Ovary (tissue), 9 donors: Measurements from ENCODE around the gene PLEKHH3. TPM values are rescaled to one million over a fixed set of nuclear protein-coding genes. Genes with fewer than 3 reads are reported as not detected.
"Not testable (repeated sequence)": the region's sequence is repeated elsewhere in the genome, so short reads cannot be mapped to it uniquely, and the experiment has no call there.

Experiments used
- DNase-seq, 5 donors: peaks; one replicate each; pipeline ENCODE4 v3.0.0-alpha.2; 2019 to 2020
- H3K27ac ChIP-seq, 2 donors: fragments of 200-600 bp; one replicate each; pipeline versions ENCODE4 v1.5.1 to v1.8.0; 2019 to 2022
- H3K27me3 ChIP-seq: fragments of 200-600 bp; one replicate; pipeline ENCODE4 v1.8.0; 2022
- H3K36me3 ChIP-seq: fragments of 200-600 bp; sonication (generic); one replicate; pipeline ENCODE4 v1.5.1; 2019
- H3K4me1 ChIP-seq: one replicate; pipeline ENCODE4 v1.8.1; 2013; ENCODE audit warnings: mild to moderate bottlenecking, moderate library complexity; ENCODE audit not compliant: insufficient read depth
- H3K4me3 ChIP-seq: fragments of 200-600 bp; sonication (generic); one replicate; pipeline ENCODE4 v1.5.1; 2017
- H3K9me3 ChIP-seq, 2 donors: fragments of 200-600 bp in 1 of 2; sonication (generic) in 1 of 2; one replicate each; pipeline versions ENCODE4 v1.5.1 to v1.8.1; 2013 to 2019; ENCODE audit warnings: mild to moderate bottlenecking in 1 of 2, moderate library complexity in 1 of 2
- EP300 ChIP-seq: sonication (generic); formaldehyde crosslinking; IDR thresholded peaks from one replicate; pipeline ENCODE4 v1.6.1; 2017; ENCODE audit warnings: antibody characterized with exemption
- POLR2A ChIP-seq: fragments of 450-650 bp; IDR thresholded peaks from one replicate; pipeline ENCODE4 v1.6.1; 2017; ENCODE audit warnings: antibody characterized with exemption, mild to moderate bottlenecking, moderate library complexity
- WGBS, 3 donors: extraction: QIAGEN DNeasy Blood & Tissue Kit in 1 of 3; methylation state at CpG; one replicate each; pipeline versions ENCODE4 v1.1.5 to v1.1.7; 2013 to 2017; 5-methylcytosine and 5-hydroxymethylcytosine counted together
- intact Hi-C, 4 donors: fragments of 100-400 bp; cut with DNase I; formaldehyde crosslinking; loops; one replicate each; pipeline versions ENCODE4 v1.11.0 to v1.15.1; 2022 to 2023
- polyA plus RNA-seq, 2 donors: library from polyadenylated mRNA; stranded (reverse); fragments of 200-250 nt in 1 of 2; fragments of 350-450 nt in 1 of 2; fragmentation: Illumina TruSeq in 1 of 2; extraction: RNeasy Lipid Tissue Mini Kit (QIAGEN cat#74804) in 1 of 2; gene quantifications; one replicate each; pipeline ENCODE4 v1.2.3, GENCODE V29; 2013 to 2014
- total RNA-seq, 7 donors: library from RNA; depleted of rRNA in 2 of 7; stranded (reverse); fragments of >200 nt in 2 of 7; fragmentation: NEBNext Ultra II Directional in 3 of 7; extraction: Animal tissue kit (Norgen Biotek cat#: 25700) in 3 of 7; gene quantifications; one replicate each; pipeline versions ENCODE4 v1.1.0 to v1.2.4, GENCODE V29; 2016 to 2023
- TF ChIP-seq, protein P1 (sequence below), 3 donors: fragments of 450-650 bp in 2 of 3; fragments of 200-600 bp in 1 of 3; IDR thresholded peaks; one replicate each; pipeline versions ENCODE4 v1.5.1 to v1.8.0; 2016 to 2022; ENCODE audit warnings: antibody characterized with exemption in 3 of 3, mild to moderate bottlenecking in 1 of 3
- donor health status: DM: no; HTN: no; CAD: no; lungs with moderate emphysema.
- donor health status: DM: no; HTN: no; CAD: no.
- donor health status: Bipolar disorder and iron deficiency.
- donor health status: DM: yes; HTN: yes; CAD: no.
- donor health status: DM: no; HTN: no; CAD: no.
- donor health status: DM: yes; HTN: yes; CAD: no.

The PLEKHH3 gene
- total and polyA plus RNA-seq, 9 donors: 2.1 to 81.6 (median 37.4) TPM

DNA sequence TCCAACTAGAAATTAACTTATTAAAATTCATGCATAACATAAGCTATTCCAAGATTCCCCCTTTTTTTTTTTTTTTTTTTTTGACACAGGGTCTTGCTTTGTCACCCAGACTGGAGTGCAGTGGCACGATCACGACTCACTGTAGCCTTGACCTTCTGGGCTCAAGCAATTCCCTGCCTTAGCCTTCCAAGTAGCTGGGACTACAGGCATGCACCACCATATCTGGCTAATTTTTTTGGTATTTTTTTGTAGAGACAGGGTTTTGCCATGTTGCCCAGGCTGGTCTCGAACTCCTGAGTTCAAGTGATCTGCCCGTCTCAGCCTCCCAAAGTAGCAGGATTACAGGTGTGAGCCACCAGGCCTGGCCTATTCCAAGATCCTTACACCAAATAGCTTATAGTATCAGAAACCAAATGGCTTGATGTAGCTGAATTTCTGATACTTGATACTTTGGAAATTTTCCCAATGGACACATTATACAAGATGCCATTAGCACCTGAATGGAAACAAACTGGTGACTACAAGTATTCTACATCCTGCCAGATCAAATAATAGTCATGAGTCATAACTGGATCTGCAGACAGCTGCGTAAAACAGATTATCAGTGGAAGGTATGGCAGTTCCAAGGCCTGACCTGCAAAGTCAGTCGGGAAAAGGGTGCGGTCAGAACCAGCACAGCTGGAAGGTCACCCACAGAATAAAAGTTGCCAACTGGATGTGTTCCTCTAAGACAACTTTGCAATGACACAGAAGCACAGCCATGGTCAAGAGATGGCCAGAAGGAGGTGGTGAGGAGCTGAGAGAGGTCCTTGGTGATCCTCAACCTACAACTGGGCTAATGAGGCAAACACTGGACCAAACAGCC lies 52.8 kb downstream of the PLEKHH3 start:
- Histone ChIP-seq H3K4me1 (no peaks in the 10 kb centered on the region), H3K27me3 (no peaks in the 10 kb centered on the region), H3K4me3 (no peak overlapping the region), H3K27ac (no peak overlapping the region), H3K36me3 (no peaks in the 10 kb centered on the region), H3K9me3 (no peaks in the 10 kb centered on the region)
- TF ChIP-seq EP300 (no peak), POLR2A (no peak)
- TF ChIP-seq, protein P1, sequence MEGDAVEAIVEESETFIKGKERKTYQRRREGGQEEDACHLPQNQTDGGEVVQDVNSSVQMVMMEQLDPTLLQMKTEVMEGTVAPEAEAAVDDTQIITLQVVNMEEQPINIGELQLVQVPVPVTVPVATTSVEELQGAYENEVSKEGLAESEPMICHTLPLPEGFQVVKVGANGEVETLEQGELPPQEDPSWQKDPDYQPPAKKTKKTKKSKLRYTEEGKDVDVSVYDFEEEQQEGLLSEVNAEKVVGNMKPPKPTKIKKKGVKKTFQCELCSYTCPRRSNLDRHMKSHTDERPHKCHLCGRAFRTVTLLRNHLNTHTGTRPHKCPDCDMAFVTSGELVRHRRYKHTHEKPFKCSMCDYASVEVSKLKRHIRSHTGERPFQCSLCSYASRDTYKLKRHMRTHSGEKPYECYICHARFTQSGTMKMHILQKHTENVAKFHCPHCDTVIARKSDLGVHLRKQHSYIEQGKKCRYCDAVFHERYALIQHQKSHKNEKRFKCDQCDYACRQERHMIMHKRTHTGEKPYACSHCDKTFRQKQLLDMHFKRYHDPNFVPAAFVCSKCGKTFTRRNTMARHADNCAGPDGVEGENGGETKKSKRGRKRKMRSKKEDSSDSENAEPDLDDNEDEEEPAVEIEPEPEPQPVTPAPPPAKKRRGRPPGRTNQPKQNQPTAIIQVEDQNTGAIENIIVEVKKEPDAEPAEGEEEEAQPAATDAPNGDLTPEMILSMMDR (IDR thresholded peaks at IDR 0.05): no peak
- no peak for DNase-seq
- 68 to 75% (median 73%) methylated on average over 7 of the region's 7 CpGs for WGBS, 3 donors
- intact Hi-C loops: no loop called here

DNA sequence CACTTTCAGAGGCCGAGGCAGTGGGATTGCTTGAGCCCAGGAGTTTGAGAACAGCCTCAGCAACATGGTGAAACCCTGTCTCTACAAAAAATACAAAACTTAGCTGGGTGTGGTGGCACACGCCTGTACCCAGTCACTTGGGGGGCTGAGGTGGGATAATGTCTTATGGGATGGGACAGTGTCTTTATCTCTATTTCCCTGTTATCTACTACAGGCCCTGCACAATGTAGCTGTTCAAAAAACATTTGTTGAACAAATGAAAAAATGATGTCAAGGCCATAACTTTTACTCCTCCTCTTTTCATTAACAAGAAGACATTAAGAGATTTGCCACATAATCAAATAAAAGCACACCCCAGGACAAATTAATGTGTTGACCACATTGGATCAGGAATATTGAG lies 53.5 kb downstream of the PLEKHH3 start:
- no peak for DNase-seq
- Histone ChIP-seq H3K27ac (no peak overlapping the region), H3K4me1 (peaks cover 3% of the 10 kb centered on the region), H3K4me3 (no peak overlapping the region), H3K9me3 (no peaks in the 10 kb centered on the region), H3K27me3 (no peaks in the 10 kb centered on the region), H3K36me3 (no peaks in the 10 kb centered on the region)
- WGBS, 3 donors: 83 to 94% (median 86%) methylated on average over 2 of the region's 2 CpGs
- TF ChIP-seq, protein P1 (IDR thresholded peaks at IDR 0.05): no peak
- TF ChIP-seq POLR2A: no peak
- TF ChIP-seq EP300: no peak
- intact Hi-C loops: no loop called here

DNA sequence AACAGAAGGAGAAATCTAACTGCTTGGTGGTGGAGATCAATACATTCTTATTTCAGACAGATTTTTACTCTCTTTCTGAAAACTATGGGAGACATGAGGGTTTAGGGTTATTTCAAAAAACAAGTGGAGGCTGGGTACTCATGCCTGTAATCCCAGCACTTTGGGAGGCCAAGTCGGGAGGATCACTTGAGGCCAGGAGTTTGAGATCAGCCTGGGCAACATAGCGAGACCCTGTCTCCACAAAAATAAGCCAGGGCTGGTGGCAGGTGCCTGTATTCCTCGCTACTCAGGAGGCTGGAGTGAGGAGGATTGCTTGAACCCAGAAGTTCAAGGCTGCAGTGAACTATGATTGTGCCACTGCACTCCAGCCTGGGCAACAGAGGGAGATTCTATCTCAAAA lies 54.8 kb downstream of the PLEKHH3 start:
- DNase-seq, H3K27ac ChIP-seq, H3K4me3 ChIP-seq, H3K27me3 ChIP-seq, H3K4me1 ChIP-seq, intact Hi-C loops, H3K36me3 ChIP-seq, H3K9me3 ChIP-seq: not testable (repeated sequence)
- 87 to 93% (median 92%) methylated on average over 3 of the region's 3 CpGs for WGBS, 3 donors

DNA sequence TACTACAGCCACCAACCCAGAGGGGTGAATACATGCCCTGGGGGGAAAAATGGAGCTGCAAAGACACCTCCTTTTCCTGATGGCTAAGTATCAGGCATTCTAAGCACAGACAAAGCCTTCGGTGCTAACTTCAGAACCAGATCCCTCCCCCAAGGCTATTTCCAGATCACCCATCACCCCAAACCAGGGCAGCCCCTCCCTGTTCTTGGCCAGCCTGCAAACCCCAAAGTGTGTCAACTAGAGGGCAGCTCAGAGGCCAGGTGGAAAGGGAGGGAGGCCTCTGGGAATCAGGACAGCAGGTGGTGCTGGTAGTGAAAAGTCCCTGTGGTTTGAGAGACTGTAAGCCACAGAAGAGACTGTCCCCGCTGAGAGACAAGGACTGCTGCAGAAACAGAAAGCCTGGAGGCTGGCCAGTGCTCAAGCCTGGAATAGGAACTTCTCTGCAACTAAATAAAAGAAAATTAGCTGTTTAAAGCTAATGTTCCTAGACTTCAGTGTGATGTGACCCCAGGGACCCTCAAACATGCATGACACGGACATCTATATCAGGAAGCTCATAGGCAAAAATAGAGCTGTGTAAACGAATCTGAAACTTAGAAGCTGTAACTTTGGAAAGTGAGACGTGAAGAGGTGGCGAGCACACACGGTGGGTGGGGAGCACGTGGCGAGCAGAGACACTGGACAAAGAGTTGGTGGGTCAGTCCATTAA lies 58.2 kb downstream of the PLEKHH3 start:
- DNase-seq: peak in 3 of 5 donors; percentile 20 to 42 (median 20)
- intact Hi-C loops: no loop called here
- H3K27ac ChIP-seq: no peak overlapping the region

More for the DNA sequence above, 58.2 kb downstream of the PLEKHH3 start:
- Histone ChIP-seq H3K9me3 (no peaks in the 10 kb centered on the region), H3K4me3 (no peak overlapping the region), H3K36me3 (no peaks in the 10 kb centered on the region), H3K4me1 (peaks cover 5% of the 10 kb centered on the region), H3K27me3 (no peaks in the 10 kb centered on the region)
- TF ChIP-seq, protein P1 (IDR thresholded peaks at IDR 0.05): no peak
- TF ChIP-seq EP300 (no peak), POLR2A (no peak)
- WGBS, 3 donors: 51 to 59% (median 54%) methylated on average over 9 of the region's 9 CpGs
